ENCODE measurements around the gene ARHGEF1. TPM values are rescaled to one million over a fixed set of nuclear protein-coding genes. Genes with fewer than 3 reads are reported as not detected.
A peak's percentile ranks its signal among the peaks of the same experiment; 100 is the strongest.
"Not testable (repeated sequence)": the region's sequence is repeated elsewhere in the genome, so short reads cannot be mapped to it uniquely, and the experiment has no call there.

Gene ARHGEF1
- total and polyA plus RNA-seq, 12 donors = 20.2 to 143 (median 30.2) TPM

GRCh38 chr19:41911889-41912731, 29.1 kb downstream of the ARHGEF1 start:
- peaks cover 0 to 3% (median 0%) of the 10 kb centered on the region in 9 donors for H3K4me1 ChIP-seq
- 7% methylated on average over 29 of the region's 29 CpGs for WGBS, 2 donors
- no peak for TF ChIP-seq CTCF (IDR thresholded peaks at IDR 0.05)
- peaks cover 7 to 73% (median 60%) of the 10 kb centered on the region in 7 donors for H3K27me3 ChIP-seq
- H3K27ac ChIP-seq = no peak overlapping the region
- intact Hi-C loops (cut with DNase I) = no loop called here
- H3K4me3 ChIP-seq = no peak overlapping the region
- H3K36me3 ChIP-seq = peaks cover 0 to 13% (median 0%) of the 10 kb centered on the region in 9 donors
- ATAC-seq (no peak), DNase-seq (no peak)
- H3K9me3 ChIP-seq = no peaks in the 10 kb centered on the region

GRCh38 chr19:41912899-41913537, 30.0 kb downstream of the ARHGEF1 start:
- no peak overlapping the region for H3K27ac ChIP-seq
- H3K36me3 ChIP-seq = peaks cover 0 to 4% (median 0%) of the 10 kb centered on the region in 9 donors
- 1 to 2% methylated on average over 44 to 51 of the region's 51 CpGs for WGBS, 2 donors
- DNase-seq (no peak), ATAC-seq (peak in 3 of 8 donors; percentile 9 to 21 (median 10))
- no peaks in the 10 kb centered on the region for H3K9me3 ChIP-seq
- H3K4me3 ChIP-seq = no peak overlapping the region
- no peak for TF ChIP-seq CTCF (IDR thresholded peaks at IDR 0.05)
- peaks cover 0 to 3% (median 0%) of the 10 kb centered on the region in 9 donors for H3K4me1 ChIP-seq
- intact Hi-C loops (cut with DNase I) = no loop called here
- peaks cover 7 to 82% (median 68%) of the 10 kb centered on the region in 7 donors for H3K27me3 ChIP-seq

GRCh38 chr19:41913538-41914423, 30.8 kb downstream of the ARHGEF1 start:
- no peak for TF ChIP-seq CTCF (IDR thresholded peaks at IDR 0.05)
- no peak overlapping the region for H3K4me3 ChIP-seq
- no peaks in the 10 kb centered on the region for H3K36me3 ChIP-seq
- peaks cover 0 to 3% (median 0%) of the 10 kb centered on the region in 9 donors for H3K4me1 ChIP-seq
- 5 to 11% methylated on average over 21 of the region's 21 CpGs for WGBS, 2 donors
- ATAC-seq = no peak
- intact Hi-C loops (cut with DNase I) = no loop called here
- DNase-seq = no peak
- H3K27ac ChIP-seq = no peak overlapping the region
- no peaks in the 10 kb centered on the region for H3K9me3 ChIP-seq
- peaks cover 7 to 90% (median 76%) of the 10 kb centered on the region in 7 donors for H3K27me3 ChIP-seq

- 1 to 11% methylated on average over 4 to 5 of the region's 5 CpGs for WGBS, 2 donors
- intact Hi-C loops (cut with DNase I); H3K36me3 ChIP-seq; DNase-seq; ATAC-seq; H3K4me3 ChIP-seq; H3K4me1 ChIP-seq; H3K9me3 ChIP-seq; H3K27ac ChIP-seq: not testable (repeated sequence)
- H3K27me3 ChIP-seq = peaks cover 7 to 91% (median 83%) of the 10 kb centered on the region in 7 donors
Observed at GRCh38 chr19:41914424-41914834, 31.4 kb downstream of the ARHGEF1 start.
